Spleen (tissue), 11 donors: Measurements from ENCODE around the gene MEGF9. TPM values are rescaled to one million over a fixed set of nuclear protein-coding genes. Genes with fewer than 3 reads are reported as not detected.
"Not testable (repeated sequence)": the region's sequence is repeated elsewhere in the genome, so short reads cannot be mapped to it uniquely, and the experiment has no call there.

ENCODE experiments used
- DNase-seq: peaks from one replicate; pipeline ENCODE4 v3.0.0-alpha.2; 2020
- H3K27ac ChIP-seq, 8 donors: fragments of 200-600 bp; sonication (generic) in 7 of 8; 1 replicate in 4 of 8; 2 replicates in 4 of 8; pipeline versions ENCODE4 v1.5.0 to v1.8.0; 2016 to 2021; ENCODE audit warnings: inconsistent platforms in 4 of 8, mild to moderate bottlenecking in 4 of 8, moderate library complexity in 1 of 8
- H3K27me3 ChIP-seq, 7 donors: fragments of 200-600 bp; sonication (generic) in 6 of 7; replicated peaks in 1 of 7; 1 replicate in 4 of 7; 2 replicates in 3 of 7; pipeline versions ENCODE4 v1.5.0 to v1.8.0; 2016 to 2021; ENCODE audit warnings: inconsistent platforms in 3 of 7, mild to moderate bottlenecking in 1 of 7
- H3K36me3 ChIP-seq, 6 donors: fragments of 200-600 bp; sonication (generic) in 5 of 6; 1 replicate in 4 of 6; 2 replicates in 2 of 6; pipeline versions ENCODE4 v1.5.0 to v1.8.0; 2016 to 2021; ENCODE audit warnings: inconsistent platforms in 2 of 6
- H3K4me1 ChIP-seq, 6 donors: fragments of 200-600 bp; sonication (generic) in 5 of 6; 1 replicate in 3 of 6; 2 replicates in 3 of 6; pipeline versions ENCODE4 v1.5.0 to v1.8.0; 2016 to 2021; ENCODE audit warnings: inconsistent platforms in 3 of 6
- H3K4me3 ChIP-seq, 8 donors: fragments of 200-600 bp; sonication (generic) in 7 of 8; 1 replicate in 4 of 8; 2 replicates in 4 of 8; pipeline versions ENCODE4 v1.5.0 to v1.8.0; 2016 to 2021; ENCODE audit warnings: inconsistent platforms in 4 of 8, mild to moderate bottlenecking in 4 of 8, moderate library complexity in 2 of 8
- H3K9me3 ChIP-seq, 8 donors: fragments of 200-600 bp; sonication (generic) in 7 of 8; 1 replicate in 4 of 8; 2 replicates in 4 of 8; pipeline versions ENCODE4 v1.5.0 to v1.8.0; 2016 to 2021; ENCODE audit warnings: inconsistent platforms in 4 of 8
- CTCF ChIP-seq, 11 experiments: fragments of 200-600 bp in 7 of 11; fragments of 450-650 bp in 4 of 11; sonication (generic) in 4 of 11; IDR thresholded peaks in 8 of 11; conservative IDR thresholded peaks in 3 of 11; 1 replicate in 7 of 11; 2 replicates in 4 of 11; pipeline versions ENCODE4 v1.4.0 to v1.8.0; 2016 to 2021; ENCODE audit warnings: antibody characterized with exemption in 11 of 11, inconsistent platforms in 4 of 11, mild to moderate bottlenecking in 1 of 11
- POLR2A ChIP-seq, 3 donors: fragments of 450-650 bp; IDR thresholded peaks; one replicate each; pipeline ENCODE4 v1.5.1; 2017; ENCODE audit warnings: antibody characterized with exemption in 3 of 3, mild to moderate bottlenecking in 1 of 3
- POLR2AphosphoS5 ChIP-seq, 3 donors: sonication (generic); formaldehyde crosslinking; IDR thresholded peaks; one replicate each; pipeline ENCODE4 v1.5.1; 2017; ENCODE audit warnings: antibody characterized with exemption in 3 of 3
- WGBS, 5 donors: extraction: QIAGEN DNeasy Blood & Tissue Kit in 3 of 5; methylation state at CpG; one replicate each; pipeline versions ENCODE4 v1.1.5 to v1.1.7; 2013 to 2018; 5-methylcytosine and 5-hydroxymethylcytosine counted together
- intact Hi-C: fragments of 100-400 bp; cut with DNase I; formaldehyde crosslinking; loops from one replicate; pipeline ENCODE4 v1.15.0; 2023; ENCODE audit warnings: low total_unique reads
- polyA plus RNA-seq, 3 donors: library from polyadenylated mRNA; stranded (reverse); fragments of 200-250 nt; gene quantifications; one replicate each; pipeline ENCODE4 v1.2.1, GENCODE V29; 2013
- total RNA-seq, 7 donors: library from RNA; depleted of rRNA in 3 of 7; stranded (reverse); fragments of >200 nt in 3 of 7; fragmentation: NEBNext Ultra II Directional in 4 of 7; extraction: Animal tissue kit (Norgen Biotek cat#: 25700) in 4 of 7; gene quantifications; one replicate each; pipeline versions ENCODE4 v1.1.0 to v1.2.1, GENCODE V29; 2016 to 2021
- donor health status: healthy with polysubstance abuse.
- donor health status: DM: no; HTN: no; CAD: no; lungs with moderate emphysema.
- donor health status: DM: no; HTN: no; CAD: no.
- donor health status: Bipolar disorder and iron deficiency.
- donor health status: healthy.
- donor health status: DM: no; HTN: no; CAD: no.
- donor health status: DM: yes; HTN: yes; CAD: no.

The MEGF9 gene
- total and polyA plus RNA-seq, 10 donors: 2.2 to 57.3 (median 30.7) TPM

- Histone ChIP-seq H3K9me3 (no peaks in the 10 kb centered on the region), H3K27me3 (no peaks in the 10 kb centered on the region), H3K27ac (no peak overlapping the region), H3K4me3 (no peak overlapping the region), H3K36me3 (peaks cover 0 to 92% (median 20%) of the 10 kb centered on the region in 6 donors), H3K4me1 (peaks cover 0 to 20% (median 3%) of the 10 kb centered on the region in 6 donors)
- no peak for DNase-seq
- TF ChIP-seq POLR2A (IDR thresholded peaks at IDR 0.05) (no peak), CTCF (IDR thresholded peaks at IDR 0.05 in 8 of 11, conservative IDR thresholded peaks at IDR 0.05 in 3 of 11) (no peak), POLR2AphosphoS5 (IDR thresholded peaks at IDR 0.05) (no peak)
- 46 to 49% (median 48%) methylated on average over 2 of the region's 2 CpGs for WGBS, 5 donors
- intact Hi-C loops: no loop called here
These were observed 157.1 kb downstream of the MEGF9 start for GRCh38 chr9:120557205-120557604.

- WGBS, 5 donors: 71 to 84% (median 78%) methylated on average over 3 of the region's 3 CpGs
- Histone ChIP-seq H3K4me3 (no peak overlapping the region), H3K4me1 (peaks cover 0 to 20% (median 3%) of the 10 kb centered on the region in 6 donors), H3K27ac (no peak overlapping the region), H3K36me3 (peaks cover 0 to 88% (median 18%) of the 10 kb centered on the region in 6 donors), H3K9me3 (no peaks in the 10 kb centered on the region), H3K27me3 (no peaks in the 10 kb centered on the region)
- intact Hi-C loops: no loop called here
- no peak for DNase-seq
- TF ChIP-seq POLR2A (IDR thresholded peaks at IDR 0.05) (no peak), CTCF (IDR thresholded peaks at IDR 0.05 in 8 of 11, conservative IDR thresholded peaks at IDR 0.05 in 3 of 11) (no peak), POLR2AphosphoS5 (IDR thresholded peaks at IDR 0.05) (no peak)
These were observed 157.5 kb downstream of the MEGF9 start for GRCh38 chr9:120556775-120557174.

GRCh38 chr9:120555839-120556238 is 158.4 kb downstream of the MEGF9 start:
- DNase-seq: no peak
- H3K4me1 ChIP-seq: peaks cover 0 to 20% (median 3%) of the 10 kb centered on the region in 6 donors
- no peaks in the 10 kb centered on the region for H3K27me3 ChIP-seq
- 37 to 56% (median 50%) methylated on average over 4 of the region's 4 CpGs for WGBS, 5 donors
- no peak overlapping the region for H3K4me3 ChIP-seq
- H3K36me3 ChIP-seq: peaks cover 0 to 82% (median 14%) of the 10 kb centered on the region in 6 donors
- no peak for TF ChIP-seq POLR2A (IDR thresholded peaks at IDR 0.05)
- no peak for TF ChIP-seq CTCF (IDR thresholded peaks at IDR 0.05 in 8 of 11, conservative IDR thresholded peaks at IDR 0.05 in 3 of 11)
- no peak for TF ChIP-seq POLR2AphosphoS5 (IDR thresholded peaks at IDR 0.05)
- no peak overlapping the region for H3K27ac ChIP-seq
- H3K9me3 ChIP-seq: no peaks in the 10 kb centered on the region
- intact Hi-C loops: no loop called here

- intact Hi-C loops, H3K27ac ChIP-seq, H3K9me3 ChIP-seq, H3K4me3 ChIP-seq, H3K27me3 ChIP-seq, DNase-seq: not testable (repeated sequence)
- WGBS, 5 donors: 94 to 98% (median 96%) methylated on average over 6 of the region's 7 CpGs
- Histone ChIP-seq H3K4me1 (peaks cover 0 to 20% (median 3%) of the 10 kb centered on the region in 6 donors), H3K36me3 (peaks cover 0 to 91% (median 45%) of the 10 kb centered on the region in 6 donors)
These were observed 162.0 kb downstream of the MEGF9 start for GRCh38 chr9:120552210-120552704.

Other genes with a start within 250 kb of the MEGF9 start
- gene CDK5RAP2, start 134.3 kb downstream of the MEGF9 start, total RNA-seq: 10 to 100 TPM; 54.7 to 93.7 (median 80.8) TPM
- 10 to 100 TPM; 19.5 to 32.2 (median 32.2) TPM for gene CDK5RAP2, start 134.3 kb downstream of the MEGF9 start, polyA plus RNA-seq
- gene FBXW2, start 78.9 kb upstream of the MEGF9 start, total RNA-seq: 100 to 1,000 TPM in 4 of 7 donors, 10 to 100 TPM in 3; 81.4 to 121 (median 104) TPM
- 10 to 100 TPM in 1 of 3 donors, 1 to 10 TPM in 2; 8.7 to 15.3 (median 8.8) TPM for gene FBXW2, start 78.9 kb upstream of the MEGF9 start, polyA plus RNA-seq
- 10 to 100 TPM; 26.1 to 41.4 (median 34.8) TPM for gene PSMD5, start 128.5 kb upstream of the MEGF9 start, total RNA-seq
- gene PSMD5, start 128.5 kb upstream of the MEGF9 start, polyA plus RNA-seq: 10 to 100 TPM in 2 of 3 donors, 1 to 10 TPM in 1; 8.9 to 14.0 (median 11.3) TPM
- 10 to 100 TPM; 33.4 to 53.0 (median 40.5) TPM for gene PHF19, start 162.7 kb upstream of the MEGF9 start, total RNA-seq
- gene PHF19, start 162.7 kb upstream of the MEGF9 start, polyA plus RNA-seq: 10 to 100 TPM; 12.6 to 29.4 (median 27.7) TPM
- gene TRAF1, start 212.3 kb upstream of the MEGF9 start, total RNA-seq: 10 to 100 TPM; 11.9 to 29.2 (median 22.4) TPM
- 10 to 100 TPM in 2 of 3 donors, 1 to 10 TPM in 1; 8.6 to 13.0 (median 10.2) TPM for gene TRAF1, start 212.3 kb upstream of the MEGF9 start, polyA plus RNA-seq